A549 (cell line): ENCODE measurements around the gene EPB41L2. TPM values are rescaled to one million over a fixed set of nuclear protein-coding genes. Genes with fewer than 3 reads are reported as not detected.

Experiments used
- ATAC-seq, 2 experiments: fragments of 200-7000 bp in 1 of 2; fragments of >200 bp in 1 of 2; cut with Nextera tagmentation in 1 of 2; cut with Tn5 transposase in 1 of 2; 3 replicates each; pipeline versions ENCODE4 v1.8.0 to v1.9.1; 2018 to 2020; ENCODE audit warnings: mild to moderate bottlenecking in 1 of 2, moderate library complexity in 1 of 2
- CTCF ChIA-PET: fragments of 300-600 bp; sonication (Branson Sonifier 250); formaldehyde crosslinking; extraction: SDS; loops from one replicate; lab custom pipeline; 2021; ENCODE audit warnings: antibody characterized with exemption, inconsistent platforms; lab: Yijun Ruan, JAX
- POLR2A ChIA-PET: fragments of 350-600 bp; formaldehyde crosslinking; extraction: SDS; loops from one replicate; lab custom pipeline; 2021; ENCODE audit warnings: antibody characterized with exemption, inconsistent platforms; lab: Yijun Ruan, JAX
- DNase-seq, 2 experiments: peaks; one replicate each; pipeline versions ENCODE4 v3.0.0 to v3.0.0-alpha.2; 2011 to 2016; ENCODE audit warnings: low read depth in 1 of 2, low spot score in 1 of 2
- FAIRE-seq: peaks from 2 replicates; lab custom pipeline; 2011; peaks lifted over from hg19 to GRCh38; lab: Jason Lieb, UNC
- H3K27ac ChIP-seq, 2 experiments: fragments of >200 bp; sonication (Bioruptor Twin); formaldehyde crosslinking; 3 replicates each; pipeline ENCODE4 v1.5.1; 2016 to 2017
- H3K4me1 ChIP-seq: fragments of >200 bp; sonication (Bioruptor Twin); formaldehyde crosslinking; 3 replicates; pipeline ENCODE4 v1.6.1; 2016
- H3K4me2 ChIP-seq: fragments of >200 bp; sonication (Bioruptor Twin); formaldehyde crosslinking; 3 replicates; pipeline ENCODE4 v1.6.1; 2016
- H3K4me3 ChIP-seq: fragments of >200 bp; sonication (Bioruptor Twin); formaldehyde crosslinking; 3 replicates; pipeline ENCODE4 v1.5.1; 2016
- H3K9me3 ChIP-seq: fragments of >200 bp; sonication (Bioruptor Twin); formaldehyde crosslinking; 3 replicates; pipeline ENCODE4 v1.6.1; 2016
- ATOH8 ChIP-seq: fragments of 250-450 bp; sonication (Bioruptor Pico); IDR thresholded peaks from 2 replicates; pipeline ENCODE4 v1.5.0; 2020; ENCODE audit warnings: low read depth, mild to moderate bottlenecking, moderate library complexity
- CBX8 ChIP-seq: fragments of 200-600 bp; sonication (generic); IDR thresholded peaks from 2 replicates; pipeline ENCODE4 v1.6.1; 2016
- CHD2 ChIP-seq: fragments of 150-350 bp; IDR thresholded peaks from 2 replicates; pipeline ENCODE4 v1.6.1; 2014; ENCODE audit warnings: low read length; ENCODE audit not compliant: partially characterized antibody
- EHMT2 ChIP-seq: fragments of 200-600 bp; sonication (generic); IDR thresholded peaks from 2 replicates; pipeline ENCODE4 v1.6.1; 2016; ENCODE audit warnings: antibody characterized with exemption, low read depth, mild to moderate bottlenecking, moderate library complexity
- FOSB ChIP-seq: fragments of 250-450 bp; sonication (Bioruptor Pico); IDR thresholded peaks from 2 replicates; pipeline ENCODE4 v1.5.0; 2020; ENCODE audit warnings: mild to moderate bottlenecking, moderate library complexity
- FOSL2 ChIP-seq, 2 experiments: fragments of 450-650 bp in 1 of 2; fragments of >200 bp in 1 of 2; sonication (Bioruptor Twin) in 1 of 2; formaldehyde crosslinking; IDR thresholded peaks; 2 replicates each; pipeline versions ENCODE4 v1.5.0 to v1.6.1; 2016 to 2020; ENCODE audit warnings: mild to moderate bottlenecking in 1 of 2, moderate library complexity in 1 of 2
- FOXS1 ChIP-seq: fragments of 250-450 bp; sonication (Bioruptor Pico); IDR thresholded peaks from 2 replicates; pipeline ENCODE4 v1.5.0; 2020; ENCODE audit warnings: mild to moderate bottlenecking, moderate library complexity
- GATA3 ChIP-seq: IDR thresholded peaks from 2 replicates; pipeline ENCODE4 v1.6.1; 2012; ENCODE audit warnings: borderline replicate concordance
- HOXB13 ChIP-seq: fragments of 250-450 bp; sonication (Bioruptor Pico); IDR thresholded peaks from 2 replicates; pipeline ENCODE4 v1.5.0; 2020; ENCODE audit warnings: low read depth, mild to moderate bottlenecking, moderate library complexity
- HOXB5 ChIP-seq: fragments of 250-450 bp; sonication (Bioruptor Pico); IDR thresholded peaks from 2 replicates; pipeline ENCODE4 v1.5.0; 2020; ENCODE audit warnings: mild to moderate bottlenecking, moderate library complexity
- JUN ChIP-seq, 2 experiments: fragments of >200 bp; sonication (Bioruptor Twin); formaldehyde crosslinking; IDR thresholded peaks; 2 replicates in 1 of 2; 3 replicates in 1 of 2; pipeline ENCODE4 v1.6.1; 2016 to 2017
- MAFK ChIP-seq: fragments of 450-650 bp; IDR thresholded peaks from 2 replicates; pipeline ENCODE4 v1.6.1; 2014; ENCODE audit not compliant: partially characterized antibody
- PBX3 ChIP-seq: IDR thresholded peaks from 2 replicates; pipeline ENCODE4 v1.6.1; 2012
- POLR2A ChIP-seq: IDR thresholded peaks from 2 replicates; pipeline ENCODE4 v1.6.1; 2012; ENCODE audit warnings: mild to moderate bottlenecking, low read length
- POLR2AphosphoS2 ChIP-seq: conservative IDR thresholded peaks from 2 replicates; pipeline ENCODE4 v1.6.1; 2012; ENCODE audit warnings: low read length, improper control_type of control experiment, inconsistent platforms
- RAD21 ChIP-seq, 2 experiments: fragments of >200 bp in 1 of 2; sonication (Bioruptor Twin) in 1 of 2; formaldehyde crosslinking in 1 of 2; IDR thresholded peaks in 1 of 2; conservative IDR thresholded peaks in 1 of 2; 2 replicates in 1 of 2; 3 replicates in 1 of 2; pipeline ENCODE4 v1.6.1; 2012 to 2018; ENCODE audit warnings: inconsistent platforms in 1 of 2
- RARB ChIP-seq: fragments of 250-450 bp; sonication (Bioruptor Pico); IDR thresholded peaks from 2 replicates; pipeline ENCODE4 v1.8.0; 2021; ENCODE audit warnings: mild to moderate bottlenecking, moderate library complexity
- RFX5 ChIP-seq: fragments of 450-650 bp; IDR thresholded peaks from 2 replicates; pipeline ENCODE4 v1.7.1; 2014; ENCODE audit warnings: antibody characterized with exemption, mild to moderate bottlenecking, moderate library complexity
- RNF2 ChIP-seq: fragments of 200-600 bp; sonication (generic); IDR thresholded peaks from 2 replicates; pipeline ENCODE4 v1.6.1; 2016; ENCODE audit warnings: low read depth, mild to moderate bottlenecking, antibody characterized with exemption, moderate library complexity, borderline replicate concordance
- ZC3H11A ChIP-seq: fragments of 450-650 bp; IDR thresholded peaks from 2 replicates; pipeline ENCODE4 v1.6.1; 2014; ENCODE audit warnings: antibody characterized with exemption, mild to moderate bottlenecking
- WGBS: methylation state at CpG from one replicate; pipeline ENCODE4 v1.1.6; 2017; ENCODE audit errors: missing lambda C conversion rate; 5-methylcytosine and 5-hydroxymethylcytosine counted together
- polyA plus RNA-seq, 4 experiments: library from polyadenylated mRNA; depleted of rRNA in 3 of 4; stranded (reverse); fragments of >200 nt; fragmentation: RNase III in 1 of 4; extraction: RNeasy Plus Mini Kit Qiagen cat#74134 plus additional on column Dnase treatment in 1 of 4; gene quantifications; 2 replicates in 3 of 4; 3 replicates in 1 of 4; pipeline ENCODE4 v1.2.3, GENCODE V29; 2011 to 2017
- TF ChIP-seq, protein P1 (sequence below): fragments of >200 bp; sonication (Bioruptor Twin); formaldehyde crosslinking; IDR thresholded peaks from 3 replicates; pipeline ENCODE4 v1.6.1; 2016
- TF ChIP-seq, protein P2 (sequence below): fragments of 450-650 bp; IDR thresholded peaks from 2 replicates; pipeline ENCODE4 v1.6.1; 2014; ENCODE audit warnings: antibody characterized with exemption
- TF ChIP-seq, protein P3 (sequence below): IDR thresholded peaks from 2 replicates; pipeline ENCODE4 v1.6.1; 2012; ENCODE audit warnings: low read depth, borderline replicate concordance

The EPB41L2 gene
- polyA plus RNA-seq, 2 of the 4 experiments (the other 2 are of a cell fraction) = 42.9 to 50.3 TPM

DNA sequence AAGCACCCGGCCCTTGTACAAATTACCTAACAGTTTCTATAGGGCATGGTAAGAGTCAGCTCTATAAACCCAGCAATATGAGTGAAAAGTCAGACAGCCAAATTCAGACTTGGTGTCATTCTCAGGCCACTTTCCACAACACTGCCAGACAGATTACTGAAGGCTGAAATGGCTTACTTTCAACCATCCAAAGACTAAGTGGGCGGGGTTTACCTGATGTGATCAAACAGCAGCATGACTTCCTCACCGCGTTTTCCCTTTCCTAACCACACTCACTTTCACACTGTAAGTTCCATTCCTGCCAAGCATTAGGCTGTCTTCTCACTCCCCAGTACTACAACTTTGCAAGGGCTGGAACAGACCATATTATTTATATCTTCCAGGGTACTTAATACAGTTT is 149.9 kb downstream of the EPB41L2 start:
- Histone ChIP-seq H3K9me3 (no peaks in the 10 kb centered on the region), H3K4me3 (no peak overlapping the region), H3K27ac (no peak overlapping the region), H3K4me2 (no peak overlapping the region), H3K4me1 (no peaks in the 10 kb centered on the region)
- ChIA-PET CTCF (no interaction called here), POLR2A (no interaction called here)
- no peak for ATAC-seq
- TF ChIP-seq RNF2 = no peak
- no peak for TF ChIP-seq POLR2A
- TF ChIP-seq JUN (IDR thresholded peaks at IDR 0.05) = no peak
- TF ChIP-seq FOSL2 (IDR thresholded peaks at IDR 0.05) = no peak
- no peak for TF ChIP-seq FOSL2 (CRISPR knock-in tag; IDR thresholded peaks at IDR 0.05)
- TF ChIP-seq EHMT2 = no peak
- no peak for TF ChIP-seq HOXB5 (CRISPR knock-in tag)
- TF ChIP-seq ZC3H11A = no peak
- no peak for TF ChIP-seq FOSB (CRISPR knock-in tag)
- TF ChIP-seq ATOH8 = no peak
- TF ChIP-seq, protein P1, sequence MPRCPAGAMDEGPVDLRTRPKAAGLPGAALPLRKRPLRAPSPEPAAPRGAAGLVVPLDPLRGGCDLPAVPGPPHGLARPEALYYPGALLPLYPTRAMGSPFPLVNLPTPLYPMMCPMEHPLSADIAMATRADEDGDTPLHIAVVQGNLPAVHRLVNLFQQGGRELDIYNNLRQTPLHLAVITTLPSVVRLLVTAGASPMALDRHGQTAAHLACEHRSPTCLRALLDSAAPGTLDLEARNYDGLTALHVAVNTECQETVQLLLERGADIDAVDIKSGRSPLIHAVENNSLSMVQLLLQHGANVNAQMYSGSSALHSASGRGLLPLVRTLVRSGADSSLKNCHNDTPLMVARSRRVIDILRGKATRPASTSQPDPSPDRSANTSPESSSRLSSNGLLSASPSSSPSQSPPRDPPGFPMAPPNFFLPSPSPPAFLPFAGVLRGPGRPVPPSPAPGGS = no peak
- TF ChIP-seq RFX5 = no peak
- no peak for TF ChIP-seq GATA3
- no peak for TF ChIP-seq CHD2
- TF ChIP-seq POLR2AphosphoS2 = no peak
- no peak for TF ChIP-seq FOXS1 (CRISPR knock-in tag)
- no peak for TF ChIP-seq RAD21 (conservative IDR thresholded peaks at IDR 0.05 in 1 of 2, IDR thresholded peaks at IDR 0.05 in 1 of 2)
- no peak for TF ChIP-seq PBX3
- no peak for DNase-seq
- no peak for FAIRE-seq
- 92% methylated on average over 4 of the region's 4 CpGs for WGBS

- TF ChIP-seq, protein P2, sequence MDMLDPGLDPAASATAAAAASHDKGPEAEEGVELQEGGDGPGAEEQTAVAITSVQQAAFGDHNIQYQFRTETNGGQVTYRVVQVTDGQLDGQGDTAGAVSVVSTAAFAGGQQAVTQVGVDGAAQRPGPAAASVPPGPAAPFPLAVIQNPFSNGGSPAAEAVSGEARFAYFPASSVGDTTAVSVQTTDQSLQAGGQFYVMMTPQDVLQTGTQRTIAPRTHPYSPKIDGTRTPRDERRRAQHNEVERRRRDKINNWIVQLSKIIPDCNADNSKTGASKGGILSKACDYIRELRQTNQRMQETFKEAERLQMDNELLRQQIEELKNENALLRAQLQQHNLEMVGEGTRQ = no peak
- TF ChIP-seq RAD21 (conservative IDR thresholded peaks at IDR 0.05 in 1 of 2, IDR thresholded peaks at IDR 0.05 in 1 of 2) = no peak
- no peak for DNase-seq
- ATAC-seq = no peak
- WGBS = 96% methylated on average over 4 of the region's 4 CpGs
- H3K27ac ChIP-seq = no peak overlapping the region
- POLR2A ChIA-PET = no interaction called here
- H3K4me1 ChIP-seq = peaks cover 4% of the 10 kb centered on the region; the same call in 1 of the 3 replicates
- no peak overlapping the region for H3K4me3 ChIP-seq
- H3K9me3 ChIP-seq = no peaks in the 10 kb centered on the region
- CTCF ChIA-PET = no interaction called here
- no peak overlapping the region for H3K4me2 ChIP-seq
- FAIRE-seq = no peak
Observed at GRCh38 chr6:130912434-130912833, 150.6 kb downstream of the EPB41L2 start.

DNA sequence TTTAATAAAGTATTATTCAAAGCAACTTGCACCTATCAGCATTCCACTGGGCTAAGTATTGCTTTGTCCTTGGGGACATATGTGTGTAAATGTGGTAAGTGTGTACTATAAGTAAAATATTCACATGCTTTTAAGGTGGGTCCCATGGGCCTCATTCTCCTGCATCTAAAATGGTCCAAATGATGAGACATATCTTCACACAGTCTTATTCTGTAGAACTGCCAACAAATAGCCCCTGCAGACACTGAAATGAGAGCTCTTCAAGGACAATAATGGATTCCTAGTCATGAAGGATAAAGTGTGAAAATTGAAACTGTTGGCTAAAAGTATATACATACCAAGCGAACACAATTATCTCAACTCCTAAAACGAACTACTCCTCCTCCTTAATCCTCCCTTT is 154.1 kb downstream of the EPB41L2 start:
- no peak overlapping the region for H3K4me2 ChIP-seq
- H3K9me3 ChIP-seq = no peaks in the 10 kb centered on the region
- ATAC-seq (no peak), DNase-seq (no peak), FAIRE-seq (no peak)
- TF ChIP-seq MAFK (no peak), CBX8 (no peak), HOXB13 (CRISPR knock-in tag) (no peak), RARB (CRISPR knock-in tag) (no peak)
- TF ChIP-seq, protein P3, sequence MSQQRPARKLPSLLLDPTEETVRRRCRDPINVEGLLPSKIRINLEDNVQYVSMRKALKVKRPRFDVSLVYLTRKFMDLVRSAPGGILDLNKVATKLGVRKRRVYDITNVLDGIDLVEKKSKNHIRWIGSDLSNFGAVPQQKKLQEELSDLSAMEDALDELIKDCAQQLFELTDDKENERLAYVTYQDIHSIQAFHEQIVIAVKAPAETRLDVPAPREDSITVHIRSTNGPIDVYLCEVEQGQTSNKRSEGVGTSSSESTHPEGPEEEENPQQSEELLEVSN = no peak
- no peak overlapping the region for H3K27ac ChIP-seq
- CTCF ChIA-PET = no interaction called here
- 84% methylated on average over 2 of the region's 2 CpGs for WGBS
- H3K4me1 ChIP-seq = peaks cover 4% of the 10 kb centered on the region; the same call in 1 of the 3 replicates
- POLR2A ChIA-PET = no interaction called here
- H3K4me3 ChIP-seq = no peak overlapping the region
